ENCODE data around the gene IRAK2.
"Not testable (repeated sequence)": the region's sequence is repeated elsewhere in the genome, so short reads cannot be mapped to it uniquely, and the experiment has no call there.

IRAK2 gene

GRCh38 chr3:10260211-10260701 lies 95.5 kb downstream of the IRAK2 start:
- FAIRE-seq, result no peak

- no peak for FAIRE-seq
These were observed 97.3 kb downstream of the IRAK2 start for GRCh38 chr3:10262027-10262426.

- FAIRE-seq, result no peak
These were observed 99.1 kb downstream of the IRAK2 start for GRCh38 chr3:10263646-10264363.

- FAIRE-seq, result no peak
These were observed 101.1 kb downstream of the IRAK2 start for GRCh38 chr3:10265833-10266232.

- FAIRE-seq, result not testable (repeated sequence)
These were observed 102.2 kb downstream of the IRAK2 start for GRCh38 chr3:10266936-10267335.

- no peak for FAIRE-seq
These were observed 103.4 kb downstream of the IRAK2 start for GRCh38 chr3:10268116-10268515.

GRCh38 chr3:10268930-10269329 lies 104.2 kb downstream of the IRAK2 start:
- no peak for FAIRE-seq

- FAIRE-seq, result no peak
These were observed 104.7 kb downstream of the IRAK2 start for GRCh38 chr3:10269443-10269842.

GRCh38 chr3:10272476-10272875 lies 107.8 kb downstream of the IRAK2 start:
- not testable (repeated sequence) for FAIRE-seq

GRCh38 chr3:10272977-10273376 lies 108.3 kb downstream of the IRAK2 start:
- FAIRE-seq, result no peak

GRCh38 chr3:10273702-10274305 lies 109.1 kb downstream of the IRAK2 start:
- FAIRE-seq, result no peak

GRCh38 chr3:10274601-10275000 lies 109.9 kb downstream of the IRAK2 start:
- peak; percentile 41 for FAIRE-seq

- no peak for FAIRE-seq
These were observed 112.5 kb downstream of the IRAK2 start for GRCh38 chr3:10277115-10277625.

- no peak for FAIRE-seq
These were observed 113.8 kb downstream of the IRAK2 start for GRCh38 chr3:10278501-10278900.

- no peak for FAIRE-seq
These were observed 114.9 kb downstream of the IRAK2 start for GRCh38 chr3:10279384-10280176.

- no peak for FAIRE-seq
These were observed 115.4 kb downstream of the IRAK2 start for GRCh38 chr3:10280177-10280529.

GRCh38 chr3:10280571-10280970 lies 115.9 kb downstream of the IRAK2 start:
- FAIRE-seq, result no peak

GRCh38 chr3:10281951-10282350 lies 117.2 kb downstream of the IRAK2 start:
- FAIRE-seq, result no peak

GRCh38 chr3:10283638-10284037 lies 118.9 kb downstream of the IRAK2 start:
- peak; percentile 94 for FAIRE-seq

GRCh38 chr3:10284496-10284895 lies 119.8 kb downstream of the IRAK2 start:
- no peak for FAIRE-seq

GRCh38 chr3:10285272-10286132 lies 120.8 kb downstream of the IRAK2 start:
- FAIRE-seq, result no peak

- FAIRE-seq, result no peak
These were observed 121.4 kb downstream of the IRAK2 start for GRCh38 chr3:10286133-10286524.
